RPMI7951 (cell line): Measurements from ENCODE around the gene TBX18. TPM values are rescaled to one million over a fixed set of nuclear protein-coding genes. Genes with fewer than 3 reads are reported as not detected.

Source experiments
- DNase-seq: peaks from one replicate; pipeline ENCODE4 v3.0.0-alpha.2; 2012; ENCODE audit warnings: low read depth
- total RNA-seq: library from RNA; depleted of rRNA; stranded (reverse); fragments of >200 nt; shearing (Covaris generic); gene quantifications from 2 replicates; pipeline ENCODE4 v1.2.3, GENCODE V29; 2014; rRNA removed

The TBX18 gene
- total RNA-seq, result 9.1 and 13.6 TPM in 2 replicates

DNA sequence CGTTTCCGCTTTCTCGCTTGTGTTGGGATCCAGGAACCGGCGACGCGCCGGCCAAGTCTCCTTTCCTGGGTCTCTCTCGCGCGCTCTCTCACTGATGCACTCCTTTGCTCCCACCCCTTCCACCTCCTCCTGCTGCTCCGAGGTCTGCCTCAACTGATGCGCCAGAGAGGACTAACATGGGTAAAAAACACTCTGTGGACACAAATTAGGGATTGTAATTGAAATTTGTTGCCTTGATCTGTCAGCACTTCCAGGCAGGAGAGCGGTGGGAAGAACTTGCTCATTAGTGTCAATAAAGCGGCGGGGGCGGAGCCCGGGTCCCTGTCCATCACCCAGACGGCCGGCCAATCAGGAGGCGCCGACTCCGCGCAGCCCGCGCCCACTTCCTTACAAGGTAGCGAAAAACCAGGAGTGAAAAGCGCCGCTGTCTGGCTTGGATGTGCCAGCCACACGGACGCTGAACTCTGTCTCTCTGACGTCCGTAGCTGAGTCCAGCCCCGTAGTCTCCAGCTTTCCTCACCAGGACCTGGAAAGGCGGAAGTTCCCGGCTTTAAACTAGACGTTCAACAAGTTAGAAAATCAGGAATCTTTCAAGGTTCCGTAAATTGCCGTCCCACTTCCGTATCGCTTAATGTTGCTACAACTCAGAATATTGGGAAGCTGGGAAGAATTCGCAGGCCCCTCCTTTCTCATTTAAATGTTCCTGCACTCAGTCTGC lies at the start of gene TBX18:
Gene TBX18, minus strand, starts transcription at position 267 of the 718 bp plus-strand sequence. CDS start 417 bp downstream, outside the sequence.
- DNase-seq, result peak; percentile 98

DNA sequence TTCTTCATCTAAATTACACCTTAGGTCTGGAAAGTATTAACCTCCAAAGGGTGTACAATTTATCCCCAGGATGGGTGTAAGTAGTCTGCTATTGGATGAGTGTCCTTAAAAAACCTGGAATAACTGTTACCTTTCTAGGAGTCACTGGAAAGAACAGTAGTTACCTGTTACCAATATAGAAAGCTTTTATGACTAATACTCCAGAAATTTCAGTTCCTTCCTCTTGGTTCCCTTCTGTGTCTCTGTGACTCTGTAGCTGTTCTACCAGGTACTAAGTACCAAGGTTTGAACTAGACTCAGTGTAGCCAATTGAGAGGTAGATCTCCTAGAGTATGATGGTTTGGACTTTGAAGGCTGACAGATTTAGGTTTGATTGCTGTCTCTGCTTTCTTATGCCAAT lies 47.0 kb upstream of the TBX18 start:
- DNase-seq, result no peak

DNA sequence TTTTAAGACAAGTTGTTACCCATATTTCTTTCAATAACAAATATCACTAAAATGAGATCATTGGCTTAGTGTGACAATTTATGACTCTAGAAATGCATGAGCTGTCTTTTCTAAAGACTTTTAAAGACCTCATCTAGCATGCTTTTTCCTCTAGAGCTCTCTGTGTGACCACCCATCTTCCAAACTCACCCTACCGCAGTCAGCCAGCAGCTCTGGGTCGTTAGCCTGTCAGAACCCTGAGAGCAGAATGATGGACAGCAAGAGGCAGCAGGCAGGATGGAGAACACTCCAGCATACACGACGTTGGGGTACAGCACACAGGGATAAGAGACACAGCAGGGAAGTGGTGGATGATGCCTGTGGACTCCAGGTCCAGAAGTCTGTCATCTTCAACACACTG lies 45.1 kb upstream of the TBX18 start:
- no peak for DNase-seq

DNA sequence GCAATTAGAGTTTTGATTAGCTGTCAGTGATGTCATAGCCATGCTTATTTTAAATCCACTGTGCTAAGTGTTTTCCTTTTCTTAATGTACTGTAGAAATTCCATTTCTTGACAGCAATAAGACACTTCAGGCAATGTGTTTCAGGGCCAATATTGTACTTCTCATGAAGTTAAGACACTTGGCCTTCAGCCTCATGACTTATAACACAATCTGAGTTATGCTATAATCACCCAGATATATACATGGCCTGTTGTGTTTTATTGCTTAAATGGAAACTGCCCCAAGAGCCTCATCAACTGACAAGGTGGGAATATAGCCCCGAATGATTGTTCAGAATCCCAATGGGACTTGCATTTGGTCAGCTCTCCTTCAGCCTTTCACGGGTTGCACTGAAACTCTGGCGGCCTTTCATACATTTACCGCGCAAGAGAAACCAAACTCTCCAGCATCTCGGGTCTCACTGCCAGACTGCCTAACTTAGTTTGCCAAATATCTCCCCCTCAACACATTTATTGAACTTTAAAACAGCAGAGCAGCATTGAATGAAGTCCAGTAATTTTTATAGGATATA lies 44.2 kb upstream of the TBX18 start:
- no peak for DNase-seq

DNA sequence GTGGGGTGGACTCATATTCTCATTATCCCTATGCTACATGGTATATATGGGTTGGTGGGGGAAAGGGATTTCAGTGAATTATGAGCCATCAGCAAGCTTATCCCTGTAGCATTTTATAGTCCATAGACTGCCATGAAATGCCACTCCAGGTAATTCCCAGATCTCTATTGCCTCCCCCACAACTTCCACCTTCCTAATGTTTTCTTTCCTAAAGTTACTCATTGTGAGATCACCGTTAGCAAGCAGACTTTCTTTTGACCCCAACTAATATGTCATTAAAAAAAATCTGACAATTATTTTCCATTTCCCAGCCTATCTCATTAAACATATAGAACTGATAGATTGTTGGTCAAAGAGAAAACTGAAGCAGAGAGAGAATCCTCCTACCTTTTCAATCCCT lies 40.7 kb upstream of the TBX18 start:
- DNase-seq, result no peak

DNA sequence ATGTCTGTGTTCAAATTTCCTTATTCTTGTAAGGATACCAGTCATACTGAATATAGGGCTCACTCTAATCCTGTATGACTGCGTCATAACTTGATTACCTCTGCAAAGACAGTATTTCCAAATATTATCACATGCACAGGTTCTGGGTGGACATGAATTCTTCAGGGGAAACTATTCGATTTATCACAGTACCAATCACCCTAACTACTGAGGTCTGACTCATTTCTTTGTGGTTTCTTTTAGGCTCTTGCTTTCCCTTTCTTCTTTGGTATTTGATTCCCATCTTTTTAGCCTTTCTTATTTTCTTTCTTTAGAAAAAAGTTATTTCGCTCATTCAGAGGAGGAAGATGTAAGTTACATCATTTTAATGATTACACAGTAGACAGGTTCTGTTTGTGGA lies 40.3 kb upstream of the TBX18 start:
- DNase-seq, result peak; percentile 32

DNA sequence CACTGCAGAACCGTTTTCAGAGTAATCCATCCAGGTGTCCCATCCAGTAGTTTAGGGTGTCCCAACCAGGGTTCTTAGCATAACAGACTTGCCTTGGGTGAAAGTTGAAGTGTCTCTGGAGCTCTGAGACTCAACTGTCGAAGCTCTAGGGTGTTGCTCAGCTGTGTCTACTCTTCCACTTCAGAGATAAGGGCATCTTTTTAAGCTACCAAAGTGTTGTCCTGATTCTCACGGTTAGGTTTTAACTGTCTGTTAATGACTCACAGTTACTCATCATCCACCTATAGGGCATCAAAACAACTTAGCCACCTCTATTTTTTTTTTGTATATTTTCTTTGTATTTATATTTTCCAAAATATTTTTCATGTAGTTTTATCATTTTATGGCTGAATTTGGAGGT lies 36.9 kb upstream of the TBX18 start:
- DNase-seq, result peak; percentile 3

DNA sequence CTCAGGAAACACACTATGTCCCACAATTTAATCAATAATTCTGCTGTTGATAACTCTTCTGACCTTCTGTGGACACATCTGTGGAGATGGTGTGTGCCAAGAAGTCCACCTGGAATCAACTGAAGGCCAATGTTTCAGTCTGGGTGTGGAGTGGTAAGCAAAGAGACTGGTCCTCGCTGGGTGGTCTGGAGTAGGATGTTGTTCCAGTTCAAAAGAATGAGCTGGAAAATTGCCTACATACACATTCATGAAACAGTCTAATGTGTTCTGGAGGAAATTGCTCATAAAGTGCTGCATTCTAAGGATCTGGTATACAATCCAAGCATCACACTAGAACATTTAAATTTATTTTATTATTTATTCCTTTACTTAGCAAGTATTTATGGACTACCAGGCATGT lies 33.9 kb upstream of the TBX18 start:
- DNase-seq, result no peak

DNA sequence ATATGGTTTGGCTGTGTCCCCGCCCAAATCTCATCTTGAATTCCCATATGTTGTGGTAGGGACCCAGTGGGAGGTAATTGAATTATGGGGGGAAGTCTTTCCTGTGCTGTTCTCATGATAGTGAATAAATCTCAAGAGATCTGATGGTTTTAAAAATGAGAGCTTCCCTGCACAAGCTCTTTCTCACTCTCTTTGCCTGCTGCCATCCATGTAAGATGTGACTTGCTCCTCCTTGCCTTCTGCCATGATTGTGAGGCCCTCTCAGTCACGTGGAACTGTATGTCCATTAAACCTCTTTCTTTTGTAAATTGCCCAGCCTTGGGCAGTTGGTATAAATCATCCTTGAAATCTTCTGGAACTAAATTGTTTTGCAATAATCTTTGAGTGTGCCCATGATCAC lies 31.9 kb upstream of the TBX18 start:
- DNase-seq, result no peak

DNA sequence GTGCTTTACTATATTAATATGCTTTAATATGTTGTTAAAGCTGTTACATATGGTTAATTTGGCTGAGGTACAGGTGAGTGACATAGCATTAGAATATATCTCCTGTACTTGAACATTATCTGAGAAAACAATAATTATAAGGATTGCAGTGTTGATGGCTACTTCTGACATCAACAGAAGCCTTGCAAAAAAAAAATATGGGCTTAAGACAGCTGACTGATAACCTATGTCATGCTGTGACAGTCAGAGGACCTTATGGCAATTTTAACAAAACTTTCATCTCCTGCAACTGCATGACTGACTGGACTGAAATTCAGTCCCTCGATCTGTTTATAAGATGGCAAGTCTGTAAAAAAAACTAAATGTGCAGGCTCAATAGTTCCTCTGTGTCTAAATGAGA lies 27.5 kb upstream of the TBX18 start:
- no peak for DNase-seq

DNA sequence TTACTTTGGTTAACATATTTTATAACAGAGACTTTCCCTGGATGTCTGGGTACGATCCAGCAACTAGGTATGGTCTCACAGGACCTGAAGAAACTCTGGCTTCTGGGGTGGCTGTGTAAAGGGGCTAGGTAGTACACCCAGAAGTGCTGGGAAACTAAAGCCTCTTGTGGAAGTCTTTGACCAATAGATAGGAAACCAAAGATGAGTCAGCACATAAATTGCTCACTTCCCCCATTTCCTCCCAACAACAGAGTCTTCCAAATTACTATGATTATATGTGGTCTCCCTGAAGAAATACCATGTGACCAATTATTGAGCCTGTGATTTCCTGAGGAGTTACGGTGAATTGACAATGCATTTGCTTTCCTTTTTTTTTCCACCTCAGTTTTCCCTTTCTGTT lies 26.8 kb upstream of the TBX18 start:
- DNase-seq, result peak; percentile 43

DNA sequence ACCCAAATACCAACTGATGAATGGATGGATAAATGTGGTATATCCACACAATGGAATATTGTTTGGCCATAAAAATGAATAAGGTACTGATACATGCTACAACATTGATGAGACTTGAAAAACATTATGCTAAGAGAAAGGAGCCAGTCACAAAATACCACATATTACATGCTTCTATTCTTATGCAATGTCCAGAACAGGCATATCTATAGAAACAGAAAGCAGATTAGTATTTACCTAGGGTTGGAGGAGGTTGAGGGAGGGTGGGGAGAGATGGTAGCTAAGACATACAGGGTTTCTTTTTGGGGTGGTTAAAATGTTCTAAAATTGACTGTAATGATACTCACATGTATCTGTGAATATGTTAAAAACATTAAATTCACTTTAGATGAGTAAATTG lies 24.8 kb upstream of the TBX18 start:
- DNase-seq, result no peak

DNA sequence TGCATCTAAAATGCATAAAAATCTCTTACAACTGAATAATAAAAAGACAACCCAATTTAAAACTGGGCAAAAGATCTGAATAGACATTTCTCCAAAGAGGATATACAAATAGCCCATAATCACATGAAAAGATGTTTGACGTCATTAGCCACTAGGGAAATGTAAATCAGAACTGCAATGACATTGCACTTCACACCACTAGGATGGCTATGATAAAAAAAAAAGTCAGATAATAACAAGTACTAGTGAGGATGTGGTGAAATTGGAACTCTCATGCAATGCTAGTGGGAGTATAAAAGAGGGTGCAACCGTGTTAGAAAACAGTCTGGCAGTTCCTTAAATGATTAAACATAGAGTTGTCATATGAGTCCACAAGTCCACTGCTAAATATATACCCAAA lies 24.3 kb upstream of the TBX18 start:
- no peak for DNase-seq

DNA sequence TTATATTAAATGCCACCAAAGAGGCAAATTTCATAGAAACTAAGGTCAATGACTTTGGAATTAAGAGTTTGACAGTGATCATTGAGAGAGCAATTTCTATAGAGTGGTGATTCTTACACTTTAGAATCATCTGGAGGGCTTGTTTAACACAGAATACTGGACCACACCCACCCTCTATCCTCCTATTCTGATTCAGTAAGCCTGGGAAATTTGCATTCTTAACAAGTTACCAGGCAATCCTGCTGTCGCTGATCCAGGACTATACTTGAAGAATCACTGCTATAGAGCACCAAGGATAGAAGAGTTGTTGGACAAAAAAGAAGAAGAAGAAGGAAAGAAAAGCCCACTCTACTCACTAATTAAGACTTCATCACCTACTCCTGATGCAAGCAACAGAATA lies 21.3 kb upstream of the TBX18 start:
- no peak for DNase-seq

DNA sequence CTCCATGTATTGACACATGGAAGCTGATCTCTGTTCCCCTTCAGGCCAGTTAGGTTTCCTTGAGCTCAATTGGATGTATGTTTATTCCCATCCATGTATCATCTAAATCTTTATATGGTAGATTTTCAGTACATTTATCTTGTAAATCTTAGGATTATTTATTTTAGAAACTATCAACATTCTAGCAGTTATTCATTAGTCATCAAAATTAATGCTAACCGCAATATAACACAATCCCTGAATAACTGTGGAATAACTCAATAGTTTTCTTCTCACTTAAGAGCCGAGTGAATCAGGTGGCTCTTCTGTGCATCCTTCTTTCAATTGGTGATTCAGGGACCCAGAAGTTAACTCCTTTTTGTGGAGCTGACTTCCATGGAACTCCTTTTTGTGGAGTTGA lies 15.5 kb upstream of the TBX18 start:
- no peak for DNase-seq

DNA sequence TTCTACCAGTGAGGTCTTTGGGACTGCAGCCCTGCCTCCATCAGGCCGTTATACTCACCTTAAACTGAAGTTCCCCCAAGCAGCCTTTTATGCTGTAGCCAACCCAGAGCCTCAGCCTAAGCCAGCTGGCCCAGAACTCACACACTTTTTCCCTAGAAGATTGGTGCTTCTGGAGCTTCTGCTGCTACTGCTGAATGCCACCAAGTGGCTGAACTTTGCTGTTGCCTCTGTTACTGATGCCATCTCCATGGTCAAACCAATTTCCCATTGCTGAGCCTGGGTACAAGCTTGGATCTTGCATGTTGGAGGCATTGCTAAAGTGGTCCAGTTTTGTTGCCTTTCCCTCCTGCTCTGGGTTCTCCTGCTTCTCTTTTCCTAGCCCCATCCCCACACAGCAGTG lies 15.0 kb upstream of the TBX18 start:
- peak; percentile 25 for DNase-seq

DNA sequence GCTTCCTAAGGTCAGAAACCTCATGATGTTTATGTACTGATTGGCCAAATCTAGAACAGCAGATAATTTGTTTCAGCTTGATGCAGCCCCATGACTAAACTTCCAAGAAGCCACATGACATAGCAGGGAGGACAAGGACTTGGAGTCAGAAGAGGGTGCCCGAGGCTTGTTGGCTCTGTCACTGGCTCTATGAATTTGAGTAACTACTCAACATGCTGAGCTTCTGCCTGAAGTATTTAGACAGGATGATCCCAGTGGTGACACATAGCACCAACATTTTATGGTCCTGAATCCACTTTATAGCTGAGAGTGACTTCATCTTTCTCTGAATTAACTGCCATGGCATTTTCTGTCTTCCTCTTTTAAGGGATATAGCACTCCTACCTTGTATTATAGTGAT lies 13.5 kb upstream of the TBX18 start:
- peak; percentile 51 for DNase-seq

DNA sequence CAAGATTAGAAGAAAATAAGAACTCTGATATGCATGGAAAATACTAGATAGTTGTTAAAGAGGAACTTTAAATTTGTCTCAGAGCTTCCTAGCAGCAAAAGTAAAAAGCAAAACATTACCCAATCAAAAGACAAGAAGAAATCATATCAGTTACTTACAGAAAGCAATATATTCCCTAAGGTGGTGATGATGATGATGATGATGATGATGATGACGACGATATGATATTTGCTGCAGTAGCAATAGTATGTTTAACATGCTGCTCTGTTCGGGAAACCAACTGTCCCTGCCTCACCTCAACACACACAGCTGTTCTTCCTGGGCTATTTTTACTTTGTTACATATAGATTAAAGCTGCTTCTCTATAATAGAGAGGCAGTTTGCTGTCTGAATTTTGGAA lies 12.0 kb upstream of the TBX18 start:
- no peak for DNase-seq

DNA sequence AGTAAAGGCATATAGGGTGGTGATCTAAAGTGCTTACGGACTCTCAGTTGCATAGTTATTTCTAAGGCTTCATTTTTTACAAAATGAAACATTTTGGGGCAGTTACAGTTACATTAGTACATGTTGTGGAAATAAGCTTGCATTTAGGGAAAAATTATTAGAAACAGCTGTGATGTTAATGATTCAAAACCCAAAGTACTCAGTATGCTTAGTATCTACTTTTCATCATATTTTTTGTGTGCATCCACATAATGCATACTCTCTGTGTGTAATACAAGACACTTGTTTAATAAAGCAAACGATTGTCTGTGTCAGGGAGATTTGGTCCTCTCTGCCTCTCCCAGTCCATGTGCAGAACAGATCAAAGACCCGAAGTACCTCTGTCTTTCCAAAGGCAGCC lies 11.4 kb upstream of the TBX18 start:
- DNase-seq, result no peak

DNA sequence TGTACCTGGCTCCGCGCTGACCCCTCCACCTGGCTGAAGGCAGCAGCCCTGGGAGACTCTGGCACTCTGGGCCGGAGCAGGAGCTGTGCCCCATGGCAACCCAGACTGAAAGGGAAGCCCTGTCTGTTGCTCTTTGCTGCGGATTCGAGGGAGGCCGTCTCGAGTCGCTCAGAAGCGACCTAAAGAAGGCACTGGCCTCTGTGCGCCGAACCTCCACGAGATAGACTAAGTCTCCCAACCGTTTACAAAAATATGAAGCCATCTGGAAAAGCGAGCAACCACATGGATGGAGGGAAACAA lies 10.5 kb upstream of the TBX18 start:
- DNase-seq, result no peak

DNA sequence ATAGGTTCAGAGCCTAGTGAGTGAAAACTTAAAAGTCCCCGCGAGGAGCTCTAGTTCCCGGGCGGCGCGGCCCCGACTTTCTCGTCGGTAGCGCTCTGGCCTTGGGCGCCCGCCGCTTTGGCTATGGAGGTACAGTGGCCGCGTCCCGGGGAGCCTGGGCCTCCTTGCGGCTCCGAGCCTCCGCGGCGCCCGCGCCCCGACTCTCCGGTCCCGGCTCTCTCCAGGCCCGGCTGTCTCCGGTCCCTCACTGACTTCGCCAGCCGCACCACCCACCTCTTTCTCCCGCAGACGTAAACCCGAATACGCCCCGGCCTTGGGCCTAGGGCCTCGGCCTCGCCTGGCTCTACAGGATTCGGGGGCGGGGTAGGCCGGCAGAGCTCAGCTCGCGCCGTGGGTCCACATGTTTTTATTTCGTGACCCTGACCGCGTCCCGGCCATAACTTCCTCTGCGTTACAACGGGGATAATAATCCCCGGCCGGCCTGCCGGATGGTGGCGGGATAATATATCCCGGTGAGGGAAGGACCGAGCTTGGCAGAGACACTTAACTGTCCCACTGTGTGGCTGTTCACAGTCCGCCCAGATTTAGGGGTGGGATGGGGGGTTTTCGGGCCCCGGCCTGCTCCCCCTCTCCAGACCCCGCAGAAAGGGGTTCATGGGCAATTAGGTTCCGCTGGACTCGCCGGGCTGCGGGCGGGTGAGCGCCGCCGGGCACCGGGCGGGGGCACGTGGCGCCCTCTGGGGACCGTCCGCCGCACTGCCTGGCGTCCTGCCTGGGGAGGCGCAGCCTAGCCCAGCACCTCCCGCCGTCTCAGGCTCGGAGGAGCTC lies 10.0 kb upstream of the TBX18 start:
- peak; percentile 46 for DNase-seq

DNA sequence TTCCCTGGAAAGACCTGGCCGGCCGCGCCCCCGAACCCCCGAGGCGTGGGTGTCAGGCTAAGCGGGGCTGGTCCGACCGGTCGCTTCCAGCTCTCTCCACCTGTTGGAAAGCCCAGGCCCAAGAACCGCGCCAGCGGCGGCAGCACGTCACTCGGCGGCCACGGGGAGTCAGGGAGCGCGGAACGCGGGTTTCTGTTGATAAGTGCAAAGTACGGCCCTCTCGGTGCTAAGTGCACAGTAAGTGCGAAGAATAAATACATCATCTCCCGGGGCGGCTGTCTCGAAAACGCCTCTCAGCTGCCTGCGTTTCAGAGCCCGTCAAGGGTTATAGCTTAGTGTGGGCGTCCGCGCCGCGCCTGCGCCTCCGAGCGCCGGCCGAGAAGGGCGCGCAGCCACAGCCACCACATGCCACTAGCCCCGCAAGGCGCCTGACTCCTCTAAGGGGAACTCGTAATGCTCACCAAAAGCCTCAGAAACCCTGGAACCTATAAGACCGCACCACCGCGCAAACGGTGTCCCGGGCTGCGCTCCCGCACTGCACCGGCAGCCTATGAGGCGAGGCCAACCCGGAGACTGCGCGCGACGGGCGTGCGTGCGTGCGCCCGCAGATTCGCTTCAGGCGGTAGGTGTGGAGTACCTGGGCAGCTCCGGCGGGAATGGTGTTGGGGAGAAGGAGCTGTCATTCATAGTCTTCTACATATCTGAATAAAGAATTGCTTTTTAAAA lies 9.2 kb upstream of the TBX18 start:
- DNase-seq, result peak; percentile 32

DNA sequence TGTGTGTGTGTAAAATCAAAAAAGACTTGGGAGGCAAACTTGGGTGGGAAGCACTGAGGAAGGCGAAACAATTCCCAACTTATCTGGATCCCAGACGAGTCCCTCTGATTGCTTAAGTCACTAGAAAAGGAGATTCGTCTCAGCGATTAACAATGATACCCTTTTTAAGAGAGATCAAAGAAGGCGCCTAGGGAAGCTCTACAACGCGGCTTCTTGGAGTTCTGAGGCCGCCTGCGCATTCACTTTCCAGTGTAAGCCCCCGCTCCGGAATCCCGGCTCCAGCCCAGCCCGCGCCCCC lies 8.7 kb upstream of the TBX18 start:
- no peak for DNase-seq
